Measurements from ENCODE around the gene LMX1A.

GRCh38 chr1:165296205-165296604 lies 60.3 kb downstream of the LMX1A start:
- TF ChIP-seq BHLHE40 (IDR thresholded peaks at IDR 0.05; ENCODE audit: low read depth, low read length), result no peak
- no peak for TF ChIP-seq CBX2 (IDR thresholded peaks at IDR 0.05; ENCODE audit: borderline replicate concordance, low read depth)
- no peak for TF ChIP-seq ZSCAN20 (CRISPR knock-in tag; IDR thresholded peaks at IDR 0.05)

All from A549 (cell line).